Measurements from ENCODE around the gene CDH15.

Gene CDH15

DNA sequence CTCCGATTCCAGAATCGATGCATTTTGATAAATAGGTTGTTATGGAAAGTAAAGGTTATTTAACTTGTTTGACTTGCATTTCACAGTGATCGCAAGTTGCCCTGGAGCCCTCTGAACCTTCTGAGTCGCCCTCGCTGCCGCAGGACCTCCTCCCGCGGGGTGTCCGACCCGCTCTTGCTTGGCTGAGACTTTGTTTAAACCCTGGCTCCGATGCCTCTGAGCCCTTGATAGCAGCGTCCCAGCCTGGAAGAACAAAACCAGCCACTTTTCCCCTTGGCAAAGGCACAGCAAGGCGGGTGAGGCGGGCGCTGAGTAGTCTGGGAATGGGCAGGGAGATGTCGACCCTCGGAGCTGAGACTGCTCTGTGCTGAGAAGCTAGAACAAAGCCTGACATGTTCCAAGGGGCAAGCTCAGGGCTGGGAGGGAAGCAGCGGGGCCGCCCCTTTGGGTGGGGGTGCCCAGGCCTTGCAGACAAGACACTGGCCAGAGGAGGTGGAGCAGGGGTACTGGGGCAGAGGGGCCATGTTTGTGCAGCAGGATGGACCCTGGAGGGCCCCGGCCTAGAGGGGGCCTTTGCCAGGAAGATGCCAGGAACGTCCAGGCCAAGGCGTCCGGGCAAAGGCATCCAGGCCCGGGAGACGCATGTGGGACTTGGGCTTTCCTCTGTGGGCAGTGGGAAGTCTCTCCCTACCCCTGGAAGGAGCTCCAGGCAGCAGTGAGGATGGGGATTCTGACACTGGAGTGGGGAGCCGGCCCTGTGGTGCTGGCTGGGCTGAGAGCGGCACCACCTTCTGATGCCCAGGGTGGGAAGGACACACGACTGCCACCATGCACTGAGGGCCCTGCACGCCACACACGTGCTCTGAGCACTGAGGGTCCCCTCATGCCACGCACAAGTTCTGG, 30.3 kb upstream of the CDH15 start:
- no peak for DNase-seq

- DNase-seq, result no peak
Measured at GRCh38 chr16:89141884-89142267, 29.7 kb upstream of the CDH15 start.

DNA sequence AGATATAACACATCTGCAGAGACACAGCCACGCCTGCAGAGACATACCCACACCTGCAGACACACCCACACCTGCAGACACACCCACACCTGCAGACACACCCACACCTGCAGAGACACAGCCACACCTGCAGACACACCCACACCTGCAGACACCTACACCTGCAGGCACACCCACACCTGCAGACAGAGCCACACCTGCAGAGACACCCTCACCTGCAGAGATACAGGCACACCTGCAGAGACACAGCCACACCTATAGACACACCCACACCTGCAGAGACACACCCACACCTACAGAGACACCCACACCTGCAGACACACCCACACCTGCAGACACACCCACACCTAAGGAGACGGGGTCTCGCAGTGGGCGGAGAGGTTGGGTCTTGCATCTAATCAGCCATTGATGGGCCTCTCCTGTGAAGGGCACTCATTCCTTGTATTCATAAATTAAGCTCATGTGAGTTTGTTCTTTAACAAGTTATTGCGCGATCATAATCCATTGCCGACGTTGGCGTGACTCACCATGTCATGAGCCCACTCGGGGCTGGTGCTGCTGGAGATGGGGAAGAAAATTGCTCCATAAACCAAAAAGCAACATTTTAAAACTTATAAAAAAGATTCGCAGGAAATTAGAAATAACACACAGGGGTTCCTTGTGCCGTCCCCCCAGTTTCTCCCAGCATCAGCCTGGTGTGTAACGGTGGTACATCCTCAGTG, 28.9 kb upstream of the CDH15 start:
- no peak for DNase-seq

GRCh38 chr16:89143201-89143741, 28.3 kb upstream of the CDH15 start:
- DNase-seq, result no peak

DNA sequence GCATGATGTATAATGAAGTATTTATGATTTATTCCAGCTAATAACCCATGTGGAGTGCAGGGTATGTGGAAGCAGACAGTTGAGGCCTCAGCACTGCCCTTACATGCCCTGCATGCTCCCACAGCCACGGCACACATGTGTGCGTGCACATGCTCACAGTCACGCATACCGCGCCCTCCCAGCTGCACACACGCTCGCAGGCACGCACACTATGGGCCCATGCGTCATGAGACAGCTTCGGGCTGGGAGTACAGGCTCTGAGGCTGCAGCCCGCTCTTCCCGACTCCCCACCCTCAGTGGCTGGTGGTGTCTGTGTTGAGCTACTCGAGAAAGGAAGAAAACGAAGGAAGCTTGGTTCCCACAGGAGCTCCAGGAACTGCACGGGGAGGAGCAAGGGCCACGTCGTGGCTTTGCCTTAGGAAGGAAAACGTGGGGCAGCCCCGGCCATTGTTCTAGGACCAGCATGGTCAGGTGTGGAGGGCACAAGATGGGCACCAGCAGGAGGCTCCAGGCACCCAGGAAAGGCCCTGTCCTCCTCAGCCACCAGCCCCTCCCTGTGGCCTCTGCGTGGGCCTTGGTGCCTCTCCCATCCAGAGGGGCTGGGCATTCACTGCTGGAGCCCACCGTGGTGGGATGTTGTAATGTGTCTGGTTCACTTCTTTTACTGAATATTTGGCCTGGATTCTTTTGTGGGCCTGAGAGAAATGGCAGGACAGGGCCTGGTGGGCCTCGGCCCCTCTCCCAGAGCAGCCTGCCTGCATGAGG, 27.5 kb upstream of the CDH15 start:
- no peak for DNase-seq

DNA sequence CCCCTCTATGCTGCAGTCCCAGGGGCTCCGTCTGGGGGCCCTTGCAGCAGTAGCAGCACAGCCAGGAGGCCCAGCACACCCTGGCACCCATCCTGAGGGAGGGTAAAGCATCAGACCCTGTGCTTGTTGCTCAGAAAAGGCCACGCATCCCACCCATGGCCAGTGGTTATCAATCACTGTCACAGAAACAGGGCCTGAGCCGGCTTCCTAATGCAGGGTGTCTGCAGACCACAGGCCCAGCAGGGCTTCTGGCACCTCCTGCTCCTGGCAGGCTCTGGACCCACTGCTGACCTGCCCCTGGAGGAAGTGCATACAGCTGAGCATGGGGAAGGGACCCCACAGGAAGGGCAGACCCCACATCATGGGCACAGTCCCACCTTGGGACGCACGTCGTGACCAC, 26.9 kb upstream of the CDH15 start:
- DNase-seq, result no peak

DNA sequence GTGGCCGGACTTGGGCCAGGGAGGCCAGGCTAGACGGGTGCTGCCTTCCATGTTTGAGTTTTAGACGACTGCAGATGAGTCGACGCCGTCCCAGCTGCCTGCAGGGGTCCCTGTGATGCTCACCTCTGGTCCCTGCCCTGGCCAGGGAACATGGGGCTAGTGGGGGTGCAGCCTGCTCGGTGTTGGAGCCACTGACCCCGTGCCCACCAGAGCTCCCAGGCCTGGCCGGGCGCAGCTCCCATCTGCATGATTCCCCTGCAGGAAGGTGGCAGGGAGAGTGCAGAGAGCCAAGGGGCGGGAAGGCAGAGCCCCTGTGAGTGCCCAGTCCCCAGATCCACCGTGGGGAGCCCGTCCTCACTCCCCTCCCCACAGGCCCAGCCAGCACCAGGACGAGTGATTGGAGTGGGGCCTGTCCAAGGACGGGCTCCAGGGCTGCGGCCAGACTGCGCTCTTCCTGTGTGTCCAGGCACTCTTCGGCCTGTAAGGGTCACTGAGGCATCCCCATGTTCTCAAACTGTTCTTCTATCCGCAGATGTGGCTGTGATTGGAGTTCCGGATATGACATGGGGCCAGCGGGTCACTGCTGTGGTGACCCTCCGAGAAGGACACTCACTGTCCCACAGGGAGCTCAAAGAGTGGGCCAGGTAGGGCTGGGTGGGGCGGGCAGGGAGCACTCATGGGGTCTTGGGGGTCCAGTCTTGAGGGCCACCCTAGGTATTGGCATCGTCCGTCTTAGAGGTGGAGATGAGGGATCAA, 26.0 kb upstream of the CDH15 start:
- DNase-seq, result no peak

DNA sequence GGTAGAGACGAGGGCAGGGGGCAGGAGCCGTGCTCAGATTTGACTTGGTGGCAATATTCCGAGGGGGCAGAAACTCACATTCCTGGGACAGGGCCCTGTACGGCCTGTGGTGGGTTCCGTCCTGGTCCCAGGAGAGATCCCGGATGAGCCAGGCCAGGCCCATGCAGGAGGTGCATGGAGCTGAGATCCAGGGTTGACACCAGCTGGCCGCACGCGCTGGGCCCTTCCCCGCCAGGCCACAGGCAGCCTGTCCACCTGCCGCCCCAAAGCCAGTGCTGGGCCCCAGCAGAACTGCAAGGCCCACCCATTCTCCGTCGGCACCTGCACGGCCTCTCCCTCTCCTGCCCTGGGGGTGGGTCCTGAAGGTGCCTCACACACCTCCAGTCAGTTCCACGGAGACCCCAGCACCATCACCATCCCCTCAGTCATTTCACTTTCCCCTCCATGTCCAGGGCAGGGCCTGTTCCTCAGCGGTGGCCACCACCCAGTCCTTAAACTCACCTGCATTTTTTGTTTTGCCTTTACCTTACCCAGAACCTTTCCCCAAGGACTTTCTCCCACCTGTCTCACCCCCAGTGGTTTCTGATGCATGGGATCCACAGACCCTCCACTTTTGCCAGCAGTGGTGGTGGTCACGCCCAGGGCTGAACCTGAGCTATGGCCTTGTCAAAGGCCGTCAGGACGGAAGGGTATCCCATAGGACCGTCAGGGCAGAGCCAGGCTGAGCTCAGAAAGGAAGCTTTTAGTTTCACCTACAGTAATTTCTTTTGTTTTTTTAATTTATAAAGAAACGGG, 25.1 kb upstream of the CDH15 start:
- DNase-seq, result no peak

- no peak for DNase-seq
Measured at GRCh38 chr16:89147085-89147817, 24.3 kb upstream of the CDH15 start.

DNA sequence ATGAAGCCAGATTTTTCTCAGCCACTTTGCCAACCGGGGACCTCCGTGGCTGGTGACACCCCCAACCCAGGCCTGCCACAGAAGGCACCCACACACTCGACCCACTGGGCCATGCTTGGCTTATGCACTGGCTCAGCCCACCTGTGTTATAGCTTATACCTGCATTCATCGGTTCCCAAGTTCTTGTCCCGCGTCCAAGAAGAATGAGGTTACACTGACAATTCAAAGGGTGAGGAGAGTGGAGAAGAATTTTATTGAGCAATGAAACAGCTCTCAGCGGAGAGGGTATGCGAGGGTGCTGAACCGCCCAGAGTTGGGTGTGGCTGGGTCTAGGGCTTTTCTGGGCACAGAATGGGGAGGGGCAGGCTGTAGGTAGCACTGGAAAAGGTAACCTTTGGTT, 22.2 kb upstream of the CDH15 start:
- peak; percentile 23 for DNase-seq

GRCh38 chr16:89150090-89150835, 21.3 kb upstream of the CDH15 start:
- no peak for DNase-seq

- no peak for DNase-seq
Measured at GRCh38 chr16:89150981-89151380, 20.6 kb upstream of the CDH15 start.

- DNase-seq, result no peak
Measured at GRCh38 chr16:89152831-89153700, 18.5 kb upstream of the CDH15 start.

GRCh38 chr16:89153848-89154271, 17.7 kb upstream of the CDH15 start:
- no peak for DNase-seq

DNA sequence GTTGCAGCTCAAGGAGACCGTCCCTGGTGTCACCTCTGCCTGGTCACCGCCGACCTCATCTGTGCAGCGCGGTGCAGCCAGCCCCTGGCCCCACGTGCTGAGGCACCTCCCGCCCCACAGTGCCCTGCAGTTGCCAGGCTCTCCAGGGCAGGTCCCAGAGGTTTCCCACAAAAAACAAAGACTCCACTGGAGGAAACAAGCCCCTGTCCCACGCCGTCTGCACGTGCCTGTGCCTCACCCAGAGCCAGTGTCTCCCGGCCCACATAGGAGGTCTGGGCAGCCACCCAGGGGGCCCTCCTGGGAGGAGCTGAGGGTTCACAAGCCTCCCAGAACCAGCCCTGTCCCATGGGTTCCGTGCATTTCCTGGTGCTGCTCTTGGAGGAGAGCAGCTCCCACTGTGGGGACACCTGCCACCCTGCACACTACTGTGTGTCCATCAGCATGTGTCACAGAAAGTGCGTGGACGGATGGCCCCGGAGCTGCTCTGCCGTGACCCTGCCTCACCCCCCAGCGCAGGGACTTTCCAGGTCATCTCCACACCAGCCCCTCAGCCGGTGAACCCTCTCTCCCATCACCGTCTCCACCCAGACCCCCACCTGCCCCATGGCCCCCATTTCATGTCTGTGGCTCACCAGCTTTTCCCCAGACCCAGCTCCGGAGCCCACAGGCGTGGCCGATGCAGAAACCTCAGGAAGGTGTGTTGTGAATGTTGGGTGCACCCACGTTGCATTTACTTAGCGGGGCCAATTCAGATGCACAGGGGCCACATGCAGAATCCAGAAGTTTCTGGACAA, 17.0 kb upstream of the CDH15 start:
- DNase-seq, result no peak

DNA sequence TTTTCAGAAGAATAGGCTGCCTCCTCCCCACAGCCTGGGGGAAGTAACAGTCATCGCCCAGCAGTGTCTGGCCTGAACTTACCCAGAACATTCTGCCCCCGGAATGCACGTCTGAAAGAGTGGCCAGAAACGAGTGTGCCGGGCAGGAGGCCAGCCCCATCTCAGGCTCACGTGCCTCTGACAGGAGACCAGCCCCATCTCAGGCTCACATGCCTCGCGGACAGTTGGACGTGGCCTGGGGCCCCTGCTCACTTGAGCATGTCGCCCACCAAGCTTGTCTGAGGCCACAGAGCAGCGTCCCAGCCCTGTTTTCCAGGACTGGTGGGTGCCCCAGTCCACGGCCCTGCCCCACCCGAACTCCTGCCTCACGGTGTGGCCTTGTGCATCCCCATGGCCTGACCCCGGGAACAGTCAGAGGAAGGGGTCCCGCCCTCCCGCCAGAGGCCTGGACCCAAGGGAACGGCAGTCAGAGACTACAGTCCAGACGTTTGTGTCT, 16.3 kb upstream of the CDH15 start:
- DNase-seq, result no peak

DNA sequence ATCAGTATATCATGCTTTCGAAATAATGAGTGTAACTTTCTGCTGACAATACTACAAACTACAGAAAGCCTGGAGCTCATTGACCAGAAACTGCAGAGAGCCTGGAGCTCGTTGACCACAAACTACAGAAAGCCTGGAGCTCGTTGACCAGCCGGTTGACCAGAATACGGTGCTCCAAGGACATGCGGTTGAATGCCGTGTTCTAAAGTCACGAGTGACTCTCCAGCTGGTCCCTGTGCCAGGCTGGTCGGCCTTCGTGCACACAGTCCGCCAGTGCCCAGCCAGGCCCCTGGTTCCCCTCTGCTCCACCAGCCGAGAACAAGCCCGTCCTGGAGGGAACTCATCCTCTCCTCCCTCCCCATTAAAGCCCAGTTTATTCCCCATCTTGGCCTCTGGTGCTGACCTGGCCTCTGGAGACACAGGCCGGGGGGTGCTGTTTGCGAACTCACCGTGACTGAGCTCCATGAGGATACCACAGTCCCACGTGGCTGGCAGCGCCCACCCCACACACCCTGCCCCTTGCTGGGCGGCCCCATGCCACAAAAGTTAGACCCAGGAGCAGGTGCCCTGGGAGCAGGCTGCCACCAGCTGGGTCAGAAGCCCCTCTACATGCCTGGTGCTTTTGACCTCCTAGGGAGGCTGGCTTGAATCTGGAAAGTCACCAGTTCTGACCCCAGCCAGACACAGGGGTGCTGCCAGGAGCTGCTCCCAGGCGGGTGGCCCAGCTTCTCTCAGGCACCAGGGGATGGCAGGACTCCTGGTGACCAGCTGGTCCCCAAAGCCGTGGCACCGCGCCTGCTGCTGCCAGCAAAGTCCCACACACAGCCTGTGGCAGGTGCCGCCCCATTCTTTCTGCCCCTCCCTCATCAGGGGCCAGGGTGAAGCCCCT, 15.5 kb upstream of the CDH15 start:
- DNase-seq, result no peak

Data from RPMI8226 (cell line).